Cardiac muscle cell (in vitro differentiated cells and primary cell): ENCODE results near the gene PAEP. TPM values are rescaled to one million over a fixed set of nuclear protein-coding genes. Genes with fewer than 3 reads are reported as not detected.
"Not testable (repeated sequence)": the region's sequence is repeated elsewhere in the genome, so short reads cannot be mapped to it uniquely, and the experiment has no call there.

Experiments used
- DNase-seq, 2 donors: peaks; one replicate each; pipeline versions ENCODE4 v3.0.0 to v3.0.0-alpha.2; 2010 to 2017; ENCODE audit warnings: low read depth in 1 of 2, low spot score in 1 of 2
- H3K27ac ChIP-seq: fragments of 200-600 bp; sonication (generic); 2 replicates; pipeline ENCODE4 v1.5.1; 2016
- H3K27me3 ChIP-seq: fragments of 200-600 bp; sonication (generic); 2 replicates; pipeline ENCODE4 v1.6.0; 2016; ENCODE audit warnings: control low read depth
- H3K36me3 ChIP-seq: fragments of 200-600 bp; sonication (generic); 2 replicates; pipeline ENCODE4 v1.5.1; 2016; ENCODE audit warnings: control low read depth
- H3K4me1 ChIP-seq: fragments of 200-600 bp; sonication (generic); 2 replicates; pipeline ENCODE4 v1.8.1; 2017; ENCODE audit warnings: low read depth, mild to moderate bottlenecking, mixed run types
- H3K4me3 ChIP-seq: fragments of 200-600 bp; sonication (generic); 2 replicates; pipeline ENCODE4 v1.5.1; 2016; ENCODE audit warnings: mild to moderate bottlenecking
- H3K9me3 ChIP-seq: fragments of 200-600 bp; sonication (generic); 2 replicates; pipeline ENCODE4 v1.5.1; 2017; ENCODE audit warnings: low read depth, mild to moderate bottlenecking, control low read depth
- polyA plus RNA-seq: library from polyadenylated mRNA; unstranded; fragments of >200 nt; fragmentation: Nextera tagmentation; extraction: Ambion mirVana; gene quantifications from 2 replicates; pipeline ENCODE4 v1.2.1, GENCODE V29; 2016
- total RNA-seq: library from RNA; depleted of rRNA; stranded (reverse); fragments of >200 nt; gene quantifications from 2 replicates; pipeline ENCODE4 v1.2.3, GENCODE V29; 2016
- TF ChIP-seq, protein P1 (sequence below): IDR thresholded peaks from 2 replicates; pipeline ENCODE4 v1.5.1; 2012; ENCODE audit warnings: low read depth, mild to moderate bottlenecking, low read length

PAEP gene
- total and polyA plus RNA-seq, 2 experiments from 2014 or later, result not detected

DNA sequence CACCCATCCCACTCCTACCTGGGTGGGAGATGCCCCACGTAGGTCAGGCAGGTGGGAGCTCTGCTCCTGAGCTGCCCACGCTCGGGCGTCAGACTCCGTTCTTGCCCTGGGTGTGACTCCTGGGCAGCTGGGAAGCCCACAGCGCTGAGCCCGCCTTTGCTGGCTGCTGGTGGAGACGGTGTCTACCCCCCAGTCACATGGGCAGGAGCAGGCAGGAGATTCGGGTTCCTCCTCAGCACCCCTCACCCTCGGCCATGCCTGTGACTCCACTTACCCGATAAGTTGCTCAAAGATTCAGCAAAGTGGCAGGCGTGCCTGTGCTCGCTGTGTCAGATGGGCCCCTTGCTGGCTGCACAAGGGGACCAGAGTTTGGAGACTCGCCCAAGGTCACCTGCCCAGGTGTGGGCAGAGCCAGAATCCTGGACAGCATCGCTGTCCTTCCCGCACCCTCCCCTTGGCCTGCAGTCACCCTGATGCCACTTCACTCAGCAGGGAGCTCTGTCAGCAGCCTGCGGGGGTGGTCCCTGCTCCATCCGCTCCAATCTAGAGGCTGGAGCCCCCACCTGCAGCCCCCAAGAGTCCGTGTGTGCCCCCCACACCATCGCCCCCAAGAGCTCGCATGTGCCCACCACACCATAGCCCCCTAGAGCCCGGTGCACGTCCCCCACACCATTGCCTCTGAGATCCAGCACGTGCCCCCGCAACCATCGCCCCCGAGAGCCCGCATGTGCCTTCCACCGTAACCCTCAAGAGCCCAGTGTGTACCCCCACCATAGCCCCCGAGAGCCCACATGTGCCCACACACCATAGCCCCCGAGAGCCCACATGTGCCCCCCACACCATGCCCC lies 36.1 kb upstream of the PAEP start:
- H3K27ac ChIP-seq, result no peak overlapping the region
- no peaks in the 10 kb centered on the region for H3K4me1 ChIP-seq
- no peaks in the 10 kb centered on the region for H3K27me3 ChIP-seq
- no peak for DNase-seq
- TF ChIP-seq, protein P1, sequence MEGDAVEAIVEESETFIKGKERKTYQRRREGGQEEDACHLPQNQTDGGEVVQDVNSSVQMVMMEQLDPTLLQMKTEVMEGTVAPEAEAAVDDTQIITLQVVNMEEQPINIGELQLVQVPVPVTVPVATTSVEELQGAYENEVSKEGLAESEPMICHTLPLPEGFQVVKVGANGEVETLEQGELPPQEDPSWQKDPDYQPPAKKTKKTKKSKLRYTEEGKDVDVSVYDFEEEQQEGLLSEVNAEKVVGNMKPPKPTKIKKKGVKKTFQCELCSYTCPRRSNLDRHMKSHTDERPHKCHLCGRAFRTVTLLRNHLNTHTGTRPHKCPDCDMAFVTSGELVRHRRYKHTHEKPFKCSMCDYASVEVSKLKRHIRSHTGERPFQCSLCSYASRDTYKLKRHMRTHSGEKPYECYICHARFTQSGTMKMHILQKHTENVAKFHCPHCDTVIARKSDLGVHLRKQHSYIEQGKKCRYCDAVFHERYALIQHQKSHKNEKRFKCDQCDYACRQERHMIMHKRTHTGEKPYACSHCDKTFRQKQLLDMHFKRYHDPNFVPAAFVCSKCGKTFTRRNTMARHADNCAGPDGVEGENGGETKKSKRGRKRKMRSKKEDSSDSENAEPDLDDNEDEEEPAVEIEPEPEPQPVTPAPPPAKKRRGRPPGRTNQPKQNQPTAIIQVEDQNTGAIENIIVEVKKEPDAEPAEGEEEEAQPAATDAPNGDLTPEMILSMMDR, result no peak
- no peaks in the 10 kb centered on the region for H3K36me3 ChIP-seq
- no peaks in the 10 kb centered on the region for H3K9me3 ChIP-seq
- H3K4me3 ChIP-seq, result no peak overlapping the region

DNA sequence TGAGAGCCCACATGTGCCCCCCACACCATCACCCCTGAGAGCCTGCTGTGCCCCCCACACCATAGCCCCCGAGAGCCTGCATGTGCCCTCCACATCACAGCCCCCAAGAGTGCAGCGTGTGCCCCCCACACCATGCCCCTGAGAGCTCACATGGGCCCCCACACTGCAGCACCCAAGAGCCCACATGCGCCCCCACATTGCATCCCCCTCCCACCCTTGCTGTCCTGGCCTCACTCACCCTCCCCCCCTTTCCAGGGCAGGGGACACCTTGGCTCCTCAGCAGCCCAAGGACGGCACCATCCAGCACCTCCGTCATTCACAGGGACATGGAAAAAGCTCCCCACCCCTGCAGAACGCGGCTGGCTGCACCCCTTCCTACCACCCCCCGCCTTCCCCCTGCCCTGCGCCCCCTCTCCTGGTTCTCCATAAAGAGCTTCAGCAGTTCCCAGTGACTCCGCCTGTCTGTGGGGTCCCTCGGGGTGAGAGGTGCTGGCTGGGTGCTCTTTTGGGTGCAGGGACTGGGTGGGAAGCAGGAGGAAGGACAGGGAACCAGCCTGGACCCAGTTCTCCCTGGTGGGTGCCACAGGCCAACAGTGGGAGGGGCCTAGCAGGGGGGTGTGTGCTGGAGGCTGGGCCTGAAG lies 35.3 kb upstream of the PAEP start:
- H3K9me3 ChIP-seq, result no peaks in the 10 kb centered on the region
- no peak overlapping the region for H3K27ac ChIP-seq
- H3K36me3 ChIP-seq, result no peaks in the 10 kb centered on the region
- H3K4me1 ChIP-seq, result no peaks in the 10 kb centered on the region
- no peaks in the 10 kb centered on the region for H3K27me3 ChIP-seq
- no peak overlapping the region for H3K4me3 ChIP-seq
- TF ChIP-seq, protein P1, result no peak
- DNase-seq, result no peak

DNA sequence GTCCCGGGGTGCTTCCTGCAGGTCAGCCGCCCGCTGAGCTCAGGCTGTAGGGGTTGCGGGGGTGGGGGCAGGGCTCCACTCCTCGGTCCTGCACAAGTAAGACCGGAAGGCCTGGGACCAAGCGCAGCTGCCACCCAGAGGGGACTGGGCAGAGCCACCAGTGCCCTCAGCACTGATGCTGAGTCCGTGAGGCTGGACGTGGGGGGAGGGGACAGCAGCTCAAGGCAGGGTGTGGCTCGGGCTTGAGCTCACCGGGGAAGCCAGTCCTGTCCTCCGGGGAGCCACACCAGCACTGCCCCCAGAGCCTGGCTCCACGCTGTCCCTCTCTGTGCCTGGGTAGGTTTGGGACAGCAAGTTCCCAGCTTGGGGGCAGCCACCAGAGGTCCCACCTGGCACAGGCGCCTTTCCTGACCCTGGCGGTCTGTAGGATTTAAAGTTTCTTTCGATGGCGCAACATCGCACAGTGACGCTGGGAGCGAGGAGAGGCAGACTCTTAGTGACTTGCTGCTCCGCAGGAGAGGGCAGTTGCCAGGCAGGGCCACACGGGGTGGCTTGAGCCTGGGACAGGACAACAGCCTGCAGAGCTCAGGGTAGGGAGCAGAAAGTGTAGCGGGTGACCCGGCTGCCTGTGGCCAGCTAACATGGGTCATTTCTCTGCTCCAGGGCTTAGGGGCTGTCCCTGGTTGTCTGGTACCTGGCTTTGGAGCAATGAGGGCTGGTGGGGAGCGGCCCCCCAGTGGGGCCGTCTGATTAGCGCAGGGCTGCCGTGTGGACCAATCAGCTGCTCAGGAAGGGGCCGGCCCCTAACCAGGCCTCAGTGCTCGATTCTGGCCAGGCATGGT lies 34.6 kb upstream of the PAEP start:
- Histone ChIP-seq H3K4me3 (no peak overlapping the region), H3K9me3 (no peaks in the 10 kb centered on the region), H3K27me3 (no peaks in the 10 kb centered on the region), H3K36me3 (no peaks in the 10 kb centered on the region), H3K4me1 (no peaks in the 10 kb centered on the region), H3K27ac (no peak overlapping the region)
- DNase-seq, result no peak
- TF ChIP-seq, protein P1, result no peak

DNA sequence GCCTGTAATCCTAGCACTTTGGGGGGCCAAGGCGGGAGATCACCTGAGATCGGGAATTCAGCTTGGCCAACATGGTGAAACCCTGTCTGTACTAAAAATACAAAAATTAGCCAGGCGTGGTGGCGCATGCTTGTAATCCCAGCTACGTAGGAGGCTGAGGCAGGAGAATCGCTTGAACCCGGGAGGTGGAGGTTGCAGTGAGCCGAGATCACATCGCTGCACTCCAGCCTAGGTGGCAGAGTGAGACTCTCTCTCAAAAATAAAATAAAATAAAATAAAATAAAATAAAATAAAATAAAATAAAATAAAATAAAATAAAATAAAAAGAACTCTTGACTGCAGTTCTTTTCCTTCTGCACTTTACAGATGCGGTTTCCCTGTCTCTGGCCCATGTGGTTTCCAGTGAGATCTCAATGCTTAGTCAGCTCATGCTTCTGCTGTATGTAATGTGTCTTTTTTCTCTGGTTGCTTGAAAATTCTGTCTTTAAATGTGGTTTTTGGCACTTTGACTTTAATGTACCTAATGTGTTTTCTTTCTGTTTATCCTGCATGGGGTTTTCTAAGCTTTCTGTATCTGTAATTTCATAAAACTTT lies 32.6 kb upstream of the PAEP start:
- not testable (repeated sequence) for H3K27me3 ChIP-seq, H3K9me3 ChIP-seq, H3K36me3 ChIP-seq, H3K4me3 ChIP-seq, H3K4me1 ChIP-seq, DNase-seq, H3K27ac ChIP-seq

DNA sequence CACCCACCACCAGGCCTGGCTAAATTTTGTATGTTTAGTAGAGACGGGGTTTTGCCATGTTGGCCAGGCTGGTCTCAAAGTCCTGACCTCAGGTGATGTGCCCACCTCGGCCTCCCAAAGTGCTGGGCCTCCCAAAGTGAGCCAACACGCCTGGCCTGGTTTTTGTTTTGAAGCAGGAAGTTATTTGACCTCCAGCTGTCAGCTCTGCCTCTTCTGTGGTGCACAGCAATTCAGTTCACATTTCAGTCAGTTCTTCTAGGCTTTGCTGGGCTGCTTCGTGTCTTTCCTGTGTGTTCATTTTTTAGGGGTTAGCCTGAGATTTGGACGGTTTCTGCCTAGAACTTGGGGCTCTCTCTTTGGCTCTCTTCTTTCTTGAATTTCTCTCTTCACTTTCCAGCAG lies 31.4 kb upstream of the PAEP start:
- Histone ChIP-seq H3K9me3 (no peaks in the 10 kb centered on the region), H3K36me3 (no peaks in the 10 kb centered on the region), H3K27me3 (no peaks in the 10 kb centered on the region), H3K4me1 (no peaks in the 10 kb centered on the region), H3K4me3 (no peak overlapping the region), H3K27ac (no peak overlapping the region)
- TF ChIP-seq, protein P1, result no peak
- no peak for DNase-seq
